HCT116 (cell line): ENCODE results near the gene PPM1H. TPM values are rescaled to one million over a fixed set of nuclear protein-coding genes. Genes with fewer than 3 reads are reported as not detected.

Experiments used
- ATAC-seq: fragments of 200-7000 bp; cut with Tn5 transposase; 2 replicates; pipeline ENCODE4 v1.9.1; 2020; ENCODE audit warnings: mild to moderate bottlenecking, moderate library complexity
- BruUV-seq: library from RNA; stranded (reverse); fragments of 400-500 nt; replicated peaks from 2 replicates; lab custom pipeline; 2021; lab: Mats Ljungman, UMichigan
- CTCF ChIA-PET: fragments of 300-600 bp; sonication (Branson Sonifier 250); formaldehyde crosslinking; loops from one replicate; lab custom pipeline; 2021; ENCODE audit warnings: antibody characterized with exemption; lab: Charles Lee
- POLR2A ChIA-PET: fragments of 300-600, 350-600 bp; sonication (Branson Sonifier 250); formaldehyde crosslinking; loops from one replicate; lab custom pipeline; 2021; ENCODE audit warnings: antibody characterized with exemption; lab: Charles Lee
- RAD21 ChIA-PET, 2 experiments: fragments of 300-600 bp; sonication (Branson Sonifier 250); formaldehyde crosslinking; loops; one replicate each; lab custom pipeline; 2023; ENCODE audit warnings: low total read pairs in 2 of 2; ENCODE audit not compliant: uncharacterized antibody in 2 of 2, unreplicated experiment in 2 of 2, low non-redundant PET in 1 of 2; lab: Charles Lee
- DNase-seq: peaks from one replicate; pipeline ENCODE4 v3.0.0-alpha.2; 2010; ENCODE audit warnings: low read depth, low spot score
- H2AFZ ChIP-seq: fragments of 200-600 bp; shearing (Covaris generic), sonication (generic); 2 replicates; pipeline ENCODE4 v1.6.1; 2017; ENCODE audit warnings: low read depth, mixed run types, mixed read lengths, antibody characterized with exemption, low read length; ENCODE audit not compliant: poor library complexity, severe bottlenecking
- H3K27ac ChIP-seq: 2 replicates; pipeline ENCODE4 v1.5.1; 2012; ENCODE audit warnings: low read depth, low read length
- H3K27me3 ChIP-seq: fragments of 200-600 bp; sonication (generic); 2 replicates; pipeline ENCODE4 v1.6.1; 2016; ENCODE audit warnings: mixed run types, low read length, mixed read lengths; ENCODE audit not compliant: insufficient read depth
- H3K36me3 ChIP-seq, 2 experiments: fragments of 200-500 bp in 1 of 2; fragments of 200-600 bp in 1 of 2; sonication (Bioruptor generic) in 1 of 2; sonication (generic) in 1 of 2; 2 replicates each; pipeline versions ENCODE4 v1.5.1 to v1.6.1; 2014 to 2016; ENCODE audit warnings: low read length in 2 of 2, inconsistent platforms in 1 of 2, mixed read lengths in 1 of 2, mixed run types in 1 of 2; ENCODE audit not compliant: insufficient read depth in 2 of 2, control insufficient read depth in 1 of 2
- H3K4me1 ChIP-seq, 2 experiments: fragments of 200-600 bp in 1 of 2; sonication (generic) in 1 of 2; 2 replicates each; pipeline versions ENCODE4 v1.5.1 to v1.6.1; 2012 to 2017; ENCODE audit warnings: low read length in 2 of 2, inconsistent platforms in 1 of 2, mild to moderate bottlenecking in 1 of 2, mixed read lengths in 1 of 2, mixed run types in 1 of 2, moderate library complexity in 1 of 2; ENCODE audit not compliant: insufficient read depth in 2 of 2, control insufficient read depth in 1 of 2
- H3K4me2 ChIP-seq: fragments of 200-600 bp; sonication (generic); 2 replicates; pipeline ENCODE4 v1.6.1; 2017; ENCODE audit warnings: mixed run types, low read length, mixed read lengths
- H3K4me3 ChIP-seq, 2 experiments: fragments of 200-600 bp in 1 of 2; sonication (generic) in 1 of 2; replicated peaks in 1 of 2; 2 replicates each; pipeline ENCODE4 v1.5.1; 2011 to 2016; ENCODE audit warnings: low read length in 2 of 2, control low read depth in 1 of 2, low read depth in 1 of 2, mild to moderate bottlenecking in 1 of 2, mixed read lengths in 1 of 2, mixed run types in 1 of 2
- H3K79me2 ChIP-seq: fragments of 200-600 bp; sonication (generic); 2 replicates; pipeline ENCODE4 v1.6.1; 2017; ENCODE audit warnings: mild to moderate bottlenecking, mixed run types, low read length, moderate library complexity, mixed read lengths; ENCODE audit not compliant: insufficient read depth
- H3K9ac ChIP-seq: fragments of 200-600 bp; sonication (generic); 2 replicates; pipeline ENCODE4 v1.6.1; 2016; ENCODE audit warnings: low read length, mixed read lengths
- H3K9me2 ChIP-seq: fragments of 200-600 bp; sonication (generic), shearing (Covaris generic); 2 replicates; pipeline ENCODE4 v1.6.1; 2017; ENCODE audit warnings: mixed run types, mild to moderate bottlenecking, moderate library complexity; ENCODE audit not compliant: insufficient read depth
- H3K9me3 ChIP-seq, 2 experiments: fragments of 200-500 bp in 1 of 2; fragments of 200-600 bp in 1 of 2; sonication (Bioruptor generic) in 1 of 2; sonication (generic) in 1 of 2; 2 replicates each; pipeline ENCODE4 v1.6.1; 2014 to 2017; ENCODE audit warnings: low read length in 2 of 2, mixed read lengths in 2 of 2, inconsistent platforms in 1 of 2, low read depth in 1 of 2, mild to moderate bottlenecking in 1 of 2, mixed run types in 1 of 2, moderate library complexity in 1 of 2; ENCODE audit not compliant: control insufficient read depth in 1 of 2, insufficient read depth in 1 of 2
- H4K20me1 ChIP-seq: fragments of 200-600 bp; sonication (generic), shearing (Covaris generic); 2 replicates; pipeline ENCODE4 v1.6.1; 2017; ENCODE audit warnings: mixed run types, mild to moderate bottlenecking, moderate library complexity; ENCODE audit not compliant: insufficient read depth
- CBX3 ChIP-seq: IDR thresholded peaks from 2 replicates; pipeline ENCODE4 v1.6.1; 2012; ENCODE audit warnings: low read depth
- CEBPB ChIP-seq: IDR thresholded peaks from 2 replicates; pipeline ENCODE4 v1.6.1; 2012; ENCODE audit warnings: low read depth
- EGR1 ChIP-seq: IDR thresholded peaks from 2 replicates; pipeline ENCODE4 v1.6.1; 2012; ENCODE audit warnings: low read depth
- ELF1 ChIP-seq: IDR thresholded peaks from 2 replicates; pipeline ENCODE4 v1.6.1; 2012; ENCODE audit warnings: low read depth, borderline replicate concordance
- EZH2 ChIP-seq: fragments of 200-600 bp; sonication (generic); IDR thresholded peaks from 2 replicates; pipeline ENCODE4 v1.6.1; 2017; ENCODE audit warnings: antibody characterized with exemption, mixed run types
- JUND ChIP-seq: IDR thresholded peaks from 2 replicates; pipeline ENCODE4 v1.6.1; 2012
- POLR2AphosphoS5 ChIP-seq: IDR thresholded peaks from 2 replicates; pipeline ENCODE4 v1.6.1; 2011; ENCODE audit warnings: mild to moderate bottlenecking, low read depth, low read length, moderate library complexity
- RAD21 ChIP-seq: IDR thresholded peaks from 2 replicates; pipeline ENCODE4 v1.6.1; 2012; ENCODE audit warnings: low read depth, mild to moderate bottlenecking
- SIN3A ChIP-seq: IDR thresholded peaks from 2 replicates; pipeline ENCODE4 v1.6.1; 2012; ENCODE audit warnings: low read depth
- SP1 ChIP-seq: IDR thresholded peaks from 2 replicates; pipeline ENCODE4 v1.6.1; 2012; ENCODE audit warnings: low read depth
- ZNF274 ChIP-seq: fragments of 200-500 bp; sonication (Bioruptor generic); IDR thresholded peaks from 2 replicates; pipeline ENCODE4 v1.6.1; 2014; ENCODE audit warnings: mild to moderate bottlenecking, low read depth, low read length, inconsistent platforms
- intact Hi-C: fragments of 100-400 bp; cut with micrococcal nuclease; formaldehyde crosslinking; loops from 2 replicates; pipeline ENCODE4 v1.10.0; 2022
- total RNA-seq: library from RNA; stranded (reverse); gene quantifications from one replicate; pipeline ENCODE4 v1.2.1, GENCODE V29; 2021; ENCODE audit not compliant: unreplicated experiment
- TF ChIP-seq, protein P1 (sequence below): IDR thresholded peaks from 2 replicates; pipeline ENCODE4 v1.6.1; 2012; ENCODE audit warnings: low read depth

Gene PPM1H
- total RNA-seq, 1 experiment from 2014 or later = 8.0 TPM

DNA sequence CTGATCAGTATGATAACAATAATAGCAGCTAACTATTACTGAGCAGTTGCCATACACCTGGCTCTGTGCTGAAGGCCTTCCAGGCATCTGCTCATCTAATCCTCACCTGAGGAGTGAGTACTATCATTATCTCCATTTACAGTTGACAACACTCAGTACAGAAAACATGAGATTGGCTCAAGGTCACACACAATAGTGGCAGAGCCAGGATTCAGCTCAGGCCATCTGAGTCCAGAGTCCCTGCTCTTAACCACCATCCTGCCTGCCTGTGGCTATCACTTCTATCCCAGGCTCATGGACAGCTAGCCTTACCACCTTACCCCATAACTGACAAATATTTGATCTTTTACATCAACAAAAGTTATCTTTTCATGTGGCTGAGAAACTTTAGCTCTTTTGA is 155.5 kb downstream of the PPM1H start:
- POLR2A ChIA-PET = no interaction called here
- H3K27ac ChIP-seq = no peak overlapping the region
- TF ChIP-seq EGR1 = no peak
- no peak for TF ChIP-seq CBX3
- TF ChIP-seq, protein P1, sequence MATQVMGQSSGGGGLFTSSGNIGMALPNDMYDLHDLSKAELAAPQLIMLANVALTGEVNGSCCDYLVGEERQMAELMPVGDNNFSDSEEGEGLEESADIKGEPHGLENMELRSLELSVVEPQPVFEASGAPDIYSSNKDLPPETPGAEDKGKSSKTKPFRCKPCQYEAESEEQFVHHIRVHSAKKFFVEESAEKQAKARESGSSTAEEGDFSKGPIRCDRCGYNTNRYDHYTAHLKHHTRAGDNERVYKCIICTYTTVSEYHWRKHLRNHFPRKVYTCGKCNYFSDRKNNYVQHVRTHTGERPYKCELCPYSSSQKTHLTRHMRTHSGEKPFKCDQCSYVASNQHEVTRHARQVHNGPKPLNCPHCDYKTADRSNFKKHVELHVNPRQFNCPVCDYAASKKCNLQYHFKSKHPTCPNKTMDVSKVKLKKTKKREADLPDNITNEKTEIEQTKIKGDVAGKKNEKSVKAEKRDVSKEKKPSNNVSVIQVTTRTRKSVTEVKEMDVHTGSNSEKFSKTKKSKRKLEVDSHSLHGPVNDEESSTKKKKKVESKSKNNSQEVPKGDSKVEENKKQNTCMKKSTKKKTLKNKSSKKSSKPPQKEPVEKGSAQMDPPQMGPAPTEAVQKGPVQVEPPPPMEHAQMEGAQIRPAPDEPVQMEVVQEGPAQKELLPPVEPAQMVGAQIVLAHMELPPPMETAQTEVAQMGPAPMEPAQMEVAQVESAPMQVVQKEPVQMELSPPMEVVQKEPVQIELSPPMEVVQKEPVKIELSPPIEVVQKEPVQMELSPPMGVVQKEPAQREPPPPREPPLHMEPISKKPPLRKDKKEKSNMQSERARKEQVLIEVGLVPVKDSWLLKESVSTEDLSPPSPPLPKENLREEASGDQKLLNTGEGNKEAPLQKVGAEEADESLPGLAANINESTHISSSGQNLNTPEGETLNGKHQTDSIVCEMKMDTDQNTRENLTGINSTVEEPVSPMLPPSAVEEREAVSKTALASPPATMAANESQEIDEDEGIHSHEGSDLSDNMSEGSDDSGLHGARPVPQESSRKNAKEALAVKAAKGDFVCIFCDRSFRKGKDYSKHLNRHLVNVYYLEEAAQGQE = no peak
- TF ChIP-seq ELF1 = no peak
- TF ChIP-seq SP1 = no peak
- no peak for TF ChIP-seq EZH2
- TF ChIP-seq POLR2AphosphoS5 = no peak
- TF ChIP-seq RAD21 = no peak
- TF ChIP-seq JUND = no peak
- TF ChIP-seq CEBPB = no peak
- TF ChIP-seq ZNF274 = no peak
- no peak for TF ChIP-seq SIN3A
- CTCF ChIA-PET = no interaction called here
- H3K9me2 ChIP-seq = no peaks in the 10 kb centered on the region
- RAD21 ChIA-PET = no interaction called here
- H3K4me2 ChIP-seq = no peak overlapping the region
- no peaks in the 10 kb centered on the region for H3K27me3 ChIP-seq
- no peaks in the 10 kb centered on the region for H3K9me3 ChIP-seq
- no peaks in the 10 kb centered on the region for H3K79me2 ChIP-seq
- ATAC-seq (no peak), DNase-seq (no peak)
- intact Hi-C loops = no loop called here
- H3K9ac ChIP-seq = no peak overlapping the region
- H3K36me3 ChIP-seq = no peaks in the 10 kb centered on the region
- no TSS peak for BruUV-seq
- H3K4me3 ChIP-seq = no peak overlapping the region
- H2AFZ ChIP-seq = no peak overlapping the region
- no peaks in the 10 kb centered on the region for H4K20me1 ChIP-seq
- peaks cover 0 to 5% of the 10 kb centered on the region in 2 experiments; a peak in 1 of 4 replicates for H3K4me1 ChIP-seq
